K562 (cell line): ENCODE measurements around the gene RUNX1. TPM values are rescaled to one million over a fixed set of nuclear protein-coding genes. Genes with fewer than 3 reads are reported as not detected.

ENCODE experiments used
- ATAC-seq: fragments of 200-7000 bp; cut with Tn5 transposase; 3 replicates; pipeline ENCODE4 v1.9.1; 2020; ENCODE audit warnings: moderate library complexity
- BruUV-seq: library from RNA; stranded (reverse); fragments of 400-500 nt; replicated peaks from 2 replicates; lab custom pipeline; 2021; lab: Mats Ljungman, UMichigan
- CTCF ChIA-PET: fragments of 300-600 bp; formaldehyde crosslinking; extraction: SDS; loops from one replicate; lab custom pipeline; 2021; ENCODE audit warnings: low intra/inter-chr PET ratio; lab: Yijun Ruan, JAX
- POLR2A ChIA-PET: fragments of 300-600, 350-650 bp; sonication (Branson Sonifier 250); formaldehyde crosslinking; extraction: SDS; loops from one replicate; lab custom pipeline; 2021; ENCODE audit warnings: antibody characterized with exemption, inconsistent platforms; lab: Yijun Ruan, JAX
- DNase-seq, 4 experiments: peaks; one replicate each; pipeline versions ENCODE4 v3.0.0 to v3.0.0-alpha.2; 2011 to 2018; ENCODE audit warnings: low spot score in 3 of 4, mixed read lengths in 3 of 4; ENCODE audit errors: extremely low read depth in 1 of 4
- FAIRE-seq: peaks from 2 replicates; lab custom pipeline; 2011; peaks lifted over from hg19 to GRCh38; lab: Jason Lieb, UNC
- H2AFZ ChIP-seq: 2 replicates; pipeline ENCODE4 v1.6.0; 2011; ENCODE audit warnings: low read depth, low read length, control low read depth, inconsistent platforms
- H3K27ac ChIP-seq: fragments of 200-600 bp; 3 replicates; pipeline ENCODE4 v1.8.0; 2011; ENCODE audit warnings: low read depth, mild to moderate bottlenecking, control low read depth, inconsistent platforms, low read length, moderate library complexity, mixed read lengths; ENCODE audit errors: extremely low read depth
- H3K27me3 ChIP-seq, 2 experiments: fragments of 300-600 bp in 1 of 2; 2 replicates in 1 of 2; 3 replicates in 1 of 2; pipeline versions ENCODE4 v1.6.0 to v1.8.0; 2011; ENCODE audit warnings: inconsistent platforms in 2 of 2, low read length in 2 of 2, mild to moderate bottlenecking in 1 of 2, mixed read lengths in 1 of 2, moderate library complexity in 1 of 2; ENCODE audit not compliant: control insufficient read depth in 2 of 2, insufficient read depth in 2 of 2
- H3K36me3 ChIP-seq: fragments of 300-600 bp; 3 replicates; pipeline ENCODE4 v1.8.0; 2011; ENCODE audit warnings: mild to moderate bottlenecking, low read length, inconsistent platforms; ENCODE audit not compliant: control insufficient read depth, insufficient read depth
- H3K4me1 ChIP-seq, 2 experiments: fragments of 200-600 bp in 1 of 2; replicated peaks in 1 of 2; 2 replicates in 1 of 2; 3 replicates in 1 of 2; pipeline versions ENCODE4 v1.5.1 to v1.8.0; 2011; ENCODE audit warnings: inconsistent platforms in 2 of 2, low read length in 2 of 2, mild to moderate bottlenecking in 1 of 2, mixed read lengths in 1 of 2, moderate library complexity in 1 of 2; ENCODE audit not compliant: control insufficient read depth in 2 of 2, insufficient read depth in 2 of 2
- H3K4me2 ChIP-seq: 2 replicates; pipeline ENCODE4 v1.6.1; 2011; ENCODE audit warnings: low read length, control low read depth, inconsistent platforms, mixed read lengths; ENCODE audit not compliant: insufficient read depth
- H3K4me3 ChIP-seq: fragments of 200-600 bp; sonication (generic), shearing (Covaris generic); 2 replicates; pipeline ENCODE4 v1.5.1; 2016; ENCODE audit warnings: control low read depth, inconsistent platforms
- H3K79me2 ChIP-seq: fragments of 200-600 bp; 3 replicates; pipeline ENCODE4 v1.8.0; 2011; ENCODE audit warnings: low read length, inconsistent platforms; ENCODE audit not compliant: control insufficient read depth, insufficient read depth
- H3K9ac ChIP-seq, 2 experiments: 2 replicates each; pipeline versions ENCODE4 v1.6.0 to v1.6.1; 2011; ENCODE audit warnings: low read depth in 2 of 2, low read length in 2 of 2, control low read depth in 1 of 2, inconsistent platforms in 1 of 2, mild to moderate bottlenecking in 1 of 2, mixed read lengths in 1 of 2; ENCODE audit not compliant: insufficient read depth in 1 of 2
- H3K9me1 ChIP-seq: one replicate; pipeline ENCODE4 v1.6.0; 2011; ENCODE audit warnings: inconsistent platforms, mild to moderate bottlenecking, low read length, moderate library complexity; ENCODE audit not compliant: control insufficient read depth, insufficient read depth
- H3K9me3 ChIP-seq: replicated peaks from 2 replicates; pipeline ENCODE4 v1.5.1; 2011; ENCODE audit warnings: low read depth, low read length, inconsistent platforms; ENCODE audit not compliant: control insufficient read depth, insufficient read depth
- H4K20me1 ChIP-seq: replicated peaks from 2 replicates; pipeline ENCODE4 v1.6.1; 2011; ENCODE audit warnings: low read length, inconsistent platforms, mixed read lengths; ENCODE audit not compliant: control insufficient read depth, insufficient read depth
- CHD4 ChIP-seq: fragments of 200-600 bp; sonication (generic); IDR thresholded peaks from 3 replicates; pipeline ENCODE4 v1.6.1; 2012; ENCODE audit warnings: low read depth, mild to moderate bottlenecking, mixed read lengths, low read length, inconsistent platforms; ENCODE audit not compliant: insufficient read depth, insufficient replicate concordance, poor library complexity, severe bottlenecking
- ELF1 ChIP-seq: fragments of 200-800 bp; sonication (Bioruptor generic); IDR thresholded peaks from 2 replicates; pipeline ENCODE4 v1.6.1; 2016; ENCODE audit warnings: missing genetic modification characterization, missing compliant biosample characterization
- ESRRA ChIP-seq: fragments of 450-650 bp; IDR thresholded peaks from 2 replicates; pipeline ENCODE4 v1.6.1; 2014; ENCODE audit warnings: low read depth, mild to moderate bottlenecking, moderate library complexity, borderline replicate concordance
- MYC ChIP-seq, 2 experiments: fragments of 250-450 bp in 1 of 2; sonication (Bioruptor Pico) in 1 of 2; IDR thresholded peaks; 2 replicates each; pipeline versions ENCODE4 v1.5.1 to v1.6.1; 2012 to 2021; ENCODE audit warnings: low read depth in 2 of 2, borderline replicate concordance in 1 of 2, improper control_type of control experiment in 1 of 2, low read length in 1 of 2, mild to moderate bottlenecking in 1 of 2, moderate library complexity in 1 of 2
- PHB ChIP-seq: fragments of 250-450 bp; sonication (Bioruptor Pico); IDR thresholded peaks from 2 replicates; pipeline ENCODE4 v1.5.0; 2021
- POLR3A ChIP-seq: IDR thresholded peaks from 2 replicates; pipeline ENCODE4 v1.6.1; 2011; ENCODE audit warnings: borderline replicate concordance, mild to moderate bottlenecking, moderate library complexity; ENCODE audit not compliant: insufficient read length, insufficient read depth; ENCODE audit errors: extremely low read depth
- SP1 ChIP-seq: sonication (generic); formaldehyde crosslinking; IDR thresholded peaks from 2 replicates; pipeline ENCODE4 v1.8.1; 2022; ENCODE audit warnings: mild to moderate bottlenecking, missing genetic modification reagents
- ZFP36 ChIP-seq: fragments of 150-350 bp; IDR thresholded peaks from 2 replicates; pipeline ENCODE4 v1.6.1; 2018; ENCODE audit warnings: low read length, low read depth; ENCODE audit not compliant: partially characterized antibody
- ZNF212 ChIP-seq: fragments of 450-650 bp; formaldehyde crosslinking; IDR thresholded peaks from 2 replicates; pipeline ENCODE4 v1.4.0; 2020; ENCODE audit warnings: mild to moderate bottlenecking
- WGBS: fragments of 100-300 bp; shearing (Covaris generic); methylation state at CpG from one replicate; pipeline ENCODE4 v1.1.6; 2016; ENCODE audit warnings: low coverage, mixed read lengths; ENCODE audit not compliant: insufficient coverage; ENCODE audit errors: missing lambda C conversion rate; 5-methylcytosine and 5-hydroxymethylcytosine counted together
- in situ Hi-C: fragments of 300-500 bp; cut with MboI; formaldehyde crosslinking; loops from 4 replicates; pipeline ENCODE4 v1.15.0; 2018; ENCODE audit warnings: inconsistent platforms, mixed read lengths
- intact Hi-C: fragments of 100-400 bp; cut with micrococcal nuclease; formaldehyde crosslinking; loops from 2 replicates; pipeline ENCODE4 v1.14.2; 2022
- polyA plus RNA-seq, 8 experiments: library from polyadenylated mRNA; depleted of rRNA in 4 of 8; stranded (reverse) in 5 of 8; unstranded in 3 of 8; fragments of >200 nt; fragmentation: Nextera tagmentation in 2 of 8; fragmentation: Illumina TruSeq in 1 of 8; extraction: Ambion mirVana in 2 of 8; extraction: Trizol in 1 of 8; gene quantifications; 2 replicates each; pipeline versions ENCODE4 v1.2.1 to v1.2.3, GENCODE V29; 2011 to 2014; ENCODE audit warnings: inconsistent platforms in 1 of 8, missing spikeins in 1 of 8
- total RNA-seq, 7 experiments: library from RNA; depleted of rRNA in 6 of 7; stranded (reverse); fragments of >200 nt in 6 of 7; fragmentation: Illumina TruSeq in 2 of 7; extraction: Trizol in 2 of 7; gene quantifications; 2 replicates each; pipeline versions ENCODE4 v1.2.1 to v1.2.3, GENCODE V29; 2011 to 2021; ENCODE audit warnings: low replicate concordance in 1 of 7

Gene RUNX1
- total and polyA plus RNA-seq, 9 of the 15 experiments (the other 6 are each of a cell fraction or from before 2014, with no cell fraction given): 2.2 to 68.6 (median 17.8) TPM

GRCh38 chr21:35071347-35071746 lies 22.2 kb upstream of the RUNX1 start:
- intact Hi-C loops: no loop called here
- Histone ChIP-seq H4K20me1 (no peaks in the 10 kb centered on the region), H3K27ac (no peak overlapping the region), H3K27me3 (no peaks in the 10 kb centered on the region), H3K9me3 (no peaks in the 10 kb centered on the region), H3K79me2 (no peaks in the 10 kb centered on the region), H3K4me3 (no peak overlapping the region), H3K4me1 (no peaks in the 10 kb centered on the region; a peak in 1 of 5 replicates), H3K36me3 (no peaks in the 10 kb centered on the region), H3K4me2 (no peak overlapping the region), H3K9ac (no peak overlapping the region), H3K9me1 (no peaks in the 10 kb centered on the region), H2AFZ (no peak overlapping the region)
- ATAC-seq (no peak), DNase-seq (no peak), FAIRE-seq (no peak)
- no TSS peak for BruUV-seq
- POLR2A ChIA-PET: no interaction called here
- CTCF ChIA-PET: no interaction called here
- 40% methylated on average over 2 of the region's 2 CpGs for WGBS
- in situ Hi-C loops: no loop called here
- TF ChIP-seq MYC (IDR thresholded peaks at IDR 0.05; ENCODE audit: low read depth, low read length): no peak
- TF ChIP-seq MYC (CRISPR knock-in tag; IDR thresholded peaks at IDR 0.05; ENCODE audit: borderline replicate concordance, low read depth): no peak
- no peak for TF ChIP-seq SP1 (CRISPR knock-in tag)
- TF ChIP-seq ESRRA: no peak
- TF ChIP-seq ZNF212: no peak
- TF ChIP-seq ELF1 (tag): no peak
- no peak for TF ChIP-seq PHB
- no peak for TF ChIP-seq POLR3A
- TF ChIP-seq CHD4: no peak
- no peak for TF ChIP-seq ZFP36
